Measurements from ENCODE around the gene SLC8A2.

DNA sequence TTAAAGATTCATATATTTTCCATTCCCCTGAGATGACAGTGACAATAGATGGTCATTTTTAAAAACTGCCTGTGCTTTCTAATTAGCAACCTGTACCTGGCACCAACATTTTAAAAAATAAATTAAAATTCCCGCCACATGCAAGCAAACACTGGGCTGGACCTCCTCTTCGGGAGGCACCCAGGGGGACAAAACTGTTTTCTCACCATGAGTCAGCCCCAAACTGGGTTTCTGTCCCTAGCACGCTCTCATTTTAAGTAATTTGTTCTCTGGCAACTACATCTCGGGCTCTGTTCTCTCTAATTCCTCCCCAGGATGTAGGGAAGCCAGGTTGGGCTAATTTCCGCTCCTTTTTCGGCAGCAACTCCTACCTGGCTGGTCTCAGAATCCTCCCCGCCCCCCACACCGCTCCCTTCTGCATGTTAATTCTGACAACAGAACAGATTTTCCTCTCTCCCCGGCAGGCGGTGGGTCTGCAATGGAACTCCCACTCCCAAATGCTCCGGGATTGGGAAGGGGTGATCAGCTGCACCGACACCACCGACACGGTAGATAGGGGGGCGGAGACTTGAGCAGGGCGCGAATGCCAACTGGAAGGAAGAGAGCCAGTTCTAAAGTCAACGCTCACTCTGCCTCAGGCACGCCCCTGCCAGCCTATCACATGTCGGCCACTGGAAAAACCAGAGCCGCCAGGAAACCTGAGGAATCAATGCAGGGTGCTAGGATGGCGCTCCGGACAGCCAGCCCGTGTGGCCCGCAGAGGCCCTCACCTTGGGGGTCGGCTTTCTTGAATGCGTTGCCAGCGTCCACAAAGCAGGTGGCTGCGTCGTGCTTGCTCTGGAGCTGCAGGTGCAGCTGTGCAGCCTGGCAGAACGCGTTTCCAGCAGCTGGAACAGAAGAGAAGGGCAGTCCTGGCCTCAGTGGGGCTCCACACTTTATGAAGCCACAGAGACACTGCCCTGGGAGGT lies 28.5 kb upstream of the SLC8A2 start:
- TF ChIP-seq, protein P1, sequence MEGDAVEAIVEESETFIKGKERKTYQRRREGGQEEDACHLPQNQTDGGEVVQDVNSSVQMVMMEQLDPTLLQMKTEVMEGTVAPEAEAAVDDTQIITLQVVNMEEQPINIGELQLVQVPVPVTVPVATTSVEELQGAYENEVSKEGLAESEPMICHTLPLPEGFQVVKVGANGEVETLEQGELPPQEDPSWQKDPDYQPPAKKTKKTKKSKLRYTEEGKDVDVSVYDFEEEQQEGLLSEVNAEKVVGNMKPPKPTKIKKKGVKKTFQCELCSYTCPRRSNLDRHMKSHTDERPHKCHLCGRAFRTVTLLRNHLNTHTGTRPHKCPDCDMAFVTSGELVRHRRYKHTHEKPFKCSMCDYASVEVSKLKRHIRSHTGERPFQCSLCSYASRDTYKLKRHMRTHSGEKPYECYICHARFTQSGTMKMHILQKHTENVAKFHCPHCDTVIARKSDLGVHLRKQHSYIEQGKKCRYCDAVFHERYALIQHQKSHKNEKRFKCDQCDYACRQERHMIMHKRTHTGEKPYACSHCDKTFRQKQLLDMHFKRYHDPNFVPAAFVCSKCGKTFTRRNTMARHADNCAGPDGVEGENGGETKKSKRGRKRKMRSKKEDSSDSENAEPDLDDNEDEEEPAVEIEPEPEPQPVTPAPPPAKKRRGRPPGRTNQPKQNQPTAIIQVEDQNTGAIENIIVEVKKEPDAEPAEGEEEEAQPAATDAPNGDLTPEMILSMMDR (IDR thresholded peaks at IDR 0.05; ENCODE audit: poor library complexity, severe bottlenecking) = no peak
- TF ChIP-seq, protein P2, sequence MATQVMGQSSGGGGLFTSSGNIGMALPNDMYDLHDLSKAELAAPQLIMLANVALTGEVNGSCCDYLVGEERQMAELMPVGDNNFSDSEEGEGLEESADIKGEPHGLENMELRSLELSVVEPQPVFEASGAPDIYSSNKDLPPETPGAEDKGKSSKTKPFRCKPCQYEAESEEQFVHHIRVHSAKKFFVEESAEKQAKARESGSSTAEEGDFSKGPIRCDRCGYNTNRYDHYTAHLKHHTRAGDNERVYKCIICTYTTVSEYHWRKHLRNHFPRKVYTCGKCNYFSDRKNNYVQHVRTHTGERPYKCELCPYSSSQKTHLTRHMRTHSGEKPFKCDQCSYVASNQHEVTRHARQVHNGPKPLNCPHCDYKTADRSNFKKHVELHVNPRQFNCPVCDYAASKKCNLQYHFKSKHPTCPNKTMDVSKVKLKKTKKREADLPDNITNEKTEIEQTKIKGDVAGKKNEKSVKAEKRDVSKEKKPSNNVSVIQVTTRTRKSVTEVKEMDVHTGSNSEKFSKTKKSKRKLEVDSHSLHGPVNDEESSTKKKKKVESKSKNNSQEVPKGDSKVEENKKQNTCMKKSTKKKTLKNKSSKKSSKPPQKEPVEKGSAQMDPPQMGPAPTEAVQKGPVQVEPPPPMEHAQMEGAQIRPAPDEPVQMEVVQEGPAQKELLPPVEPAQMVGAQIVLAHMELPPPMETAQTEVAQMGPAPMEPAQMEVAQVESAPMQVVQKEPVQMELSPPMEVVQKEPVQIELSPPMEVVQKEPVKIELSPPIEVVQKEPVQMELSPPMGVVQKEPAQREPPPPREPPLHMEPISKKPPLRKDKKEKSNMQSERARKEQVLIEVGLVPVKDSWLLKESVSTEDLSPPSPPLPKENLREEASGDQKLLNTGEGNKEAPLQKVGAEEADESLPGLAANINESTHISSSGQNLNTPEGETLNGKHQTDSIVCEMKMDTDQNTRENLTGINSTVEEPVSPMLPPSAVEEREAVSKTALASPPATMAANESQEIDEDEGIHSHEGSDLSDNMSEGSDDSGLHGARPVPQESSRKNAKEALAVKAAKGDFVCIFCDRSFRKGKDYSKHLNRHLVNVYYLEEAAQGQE (IDR thresholded peaks at IDR 0.05; ENCODE audit: borderline replicate concordance) = no peak
- TF ChIP-seq MXI1 (conservative IDR thresholded peaks at IDR 0.05; ENCODE audit: poor library complexity, severe bottlenecking) = no peak
